GM21619 (cell line): ENCODE measurements around the gene ADSS2.
"Not testable (repeated sequence)": the region's sequence is repeated elsewhere in the genome, so short reads cannot be mapped to it uniquely, and the experiment has no call there.

Experiments used
- ATAC-seq: cut with Tn5 transposase; IDR thresholded peaks from one replicate; pipeline ENCODE4 v1.9.1; 2021; ENCODE audit not compliant: unreplicated experiment

Gene ADSS2

DNA sequence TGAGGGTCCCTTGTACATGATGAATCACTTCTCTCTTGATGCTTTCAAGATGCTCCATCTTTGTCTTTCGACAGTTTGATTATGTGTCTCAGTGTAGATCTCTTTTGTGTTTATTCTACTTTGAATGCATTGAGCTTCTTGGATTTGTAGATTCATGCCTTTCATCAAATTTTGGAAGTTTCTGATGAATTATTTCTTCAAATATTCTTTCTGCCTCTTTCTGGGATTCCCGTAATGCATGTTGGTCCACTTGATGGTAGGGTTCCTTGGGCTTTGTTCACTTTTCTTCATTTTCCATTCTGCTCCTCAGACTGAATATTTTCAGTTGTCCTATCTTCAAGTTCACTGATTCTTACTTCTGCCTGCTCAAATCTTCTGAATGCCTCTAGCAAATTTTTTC lies 50.7 kb downstream of the ADSS2 start:
- ATAC-seq, result no peak

DNA sequence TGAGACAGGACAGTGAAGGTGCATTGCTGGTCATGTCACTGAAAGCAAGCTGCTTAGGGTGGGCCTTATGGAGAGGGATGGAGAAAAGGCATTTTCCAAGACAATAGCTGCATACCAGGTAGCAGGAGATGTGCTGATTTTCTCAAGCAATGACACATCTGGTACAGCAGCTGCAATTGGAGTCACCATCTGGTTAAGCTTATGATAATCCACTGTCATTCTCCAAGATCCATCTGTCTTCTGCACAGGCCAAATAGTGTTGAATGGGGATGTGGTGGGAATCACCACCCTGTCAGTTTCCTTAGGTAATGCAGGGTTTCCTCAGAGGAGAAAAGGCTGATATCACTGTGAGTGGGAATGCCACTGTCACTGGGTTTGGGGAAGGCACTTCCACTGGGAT lies 54.6 kb downstream of the ADSS2 start:
- no peak for ATAC-seq

DNA sequence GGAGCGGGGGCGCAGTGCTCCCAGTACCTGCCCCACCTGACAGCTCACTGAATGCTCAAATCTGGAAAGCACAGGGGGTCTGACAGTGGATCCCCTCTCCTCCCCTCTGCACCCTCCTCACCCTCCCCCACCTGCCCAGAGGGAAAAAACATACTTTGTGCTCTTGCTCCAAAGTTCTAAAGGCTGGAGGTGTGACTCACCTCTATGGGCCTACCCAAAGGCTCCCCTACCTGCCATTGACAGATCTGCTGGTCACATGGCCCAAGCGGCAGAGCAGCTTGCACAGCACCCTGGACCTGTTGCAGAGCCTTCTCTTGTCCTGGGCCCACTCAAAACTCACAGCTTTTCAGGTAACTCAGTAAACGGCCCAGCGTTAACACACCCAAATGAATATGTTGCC lies 55.7 kb downstream of the ADSS2 start:
- ATAC-seq, result no peak

DNA sequence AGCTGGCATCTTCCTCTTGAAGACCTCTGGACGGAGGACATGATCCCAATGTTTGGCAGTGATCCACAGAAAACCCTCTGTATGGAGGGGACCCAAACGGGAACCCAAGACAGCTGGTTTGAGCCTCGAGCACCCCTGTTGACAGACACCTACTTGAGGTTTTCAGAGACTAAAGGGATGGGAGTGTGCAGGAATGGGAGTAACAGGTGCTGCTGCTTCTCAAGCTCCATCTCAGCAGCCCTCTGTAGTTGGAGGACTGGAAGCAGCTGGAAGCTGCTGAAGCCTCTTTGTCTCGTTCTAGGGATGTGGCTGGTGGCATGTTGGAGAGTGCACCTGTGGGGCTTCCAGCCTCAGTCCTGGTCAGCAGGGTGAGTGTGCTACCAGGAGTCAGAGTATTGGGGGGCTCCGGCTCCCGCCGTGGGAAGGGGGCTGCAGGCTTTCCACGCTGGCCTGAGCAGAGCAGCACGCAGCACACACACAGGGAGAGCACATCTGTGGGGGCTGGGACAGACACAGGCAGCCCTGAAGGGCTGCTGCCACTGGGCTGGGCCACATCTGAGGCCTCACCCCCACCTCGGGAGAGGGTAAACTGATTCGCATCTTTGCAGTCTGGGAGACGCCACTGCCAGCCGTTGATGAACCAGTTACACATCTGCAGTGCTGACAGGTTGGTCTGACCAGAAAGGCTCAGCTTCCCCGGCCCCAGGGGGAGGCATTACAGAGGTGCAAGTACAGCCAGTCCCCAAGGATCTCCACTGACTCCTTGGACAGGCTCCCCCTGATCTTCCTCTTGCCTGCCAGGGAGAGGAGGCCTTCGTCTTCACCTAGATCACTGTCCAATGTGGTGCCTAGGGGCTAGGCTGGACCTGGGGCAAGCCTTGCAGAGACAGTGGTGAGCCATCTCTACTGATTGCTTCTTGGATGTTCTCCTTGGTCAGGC lies 56.6 kb downstream of the ADSS2 start:
- ATAC-seq, result no peak

DNA sequence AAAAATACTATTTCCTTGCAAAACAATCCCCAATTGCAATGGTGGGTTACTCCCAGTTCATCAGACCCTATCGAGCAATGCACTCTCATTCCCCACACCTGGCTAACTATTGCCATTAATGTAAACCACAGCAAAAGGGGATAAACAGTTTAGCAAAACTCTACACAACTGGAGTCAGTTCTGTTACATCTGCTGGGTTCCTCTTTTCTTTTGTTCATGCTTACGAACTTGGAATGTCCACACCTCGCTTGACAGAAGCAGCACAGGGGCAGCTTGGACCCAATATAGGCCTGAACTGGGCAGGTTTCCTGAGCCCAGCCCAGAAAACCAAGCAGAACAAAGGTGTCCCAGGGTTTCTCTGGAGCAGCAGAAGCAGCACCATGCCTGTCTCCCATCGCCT lies 57.4 kb downstream of the ADSS2 start:
- no peak for ATAC-seq

DNA sequence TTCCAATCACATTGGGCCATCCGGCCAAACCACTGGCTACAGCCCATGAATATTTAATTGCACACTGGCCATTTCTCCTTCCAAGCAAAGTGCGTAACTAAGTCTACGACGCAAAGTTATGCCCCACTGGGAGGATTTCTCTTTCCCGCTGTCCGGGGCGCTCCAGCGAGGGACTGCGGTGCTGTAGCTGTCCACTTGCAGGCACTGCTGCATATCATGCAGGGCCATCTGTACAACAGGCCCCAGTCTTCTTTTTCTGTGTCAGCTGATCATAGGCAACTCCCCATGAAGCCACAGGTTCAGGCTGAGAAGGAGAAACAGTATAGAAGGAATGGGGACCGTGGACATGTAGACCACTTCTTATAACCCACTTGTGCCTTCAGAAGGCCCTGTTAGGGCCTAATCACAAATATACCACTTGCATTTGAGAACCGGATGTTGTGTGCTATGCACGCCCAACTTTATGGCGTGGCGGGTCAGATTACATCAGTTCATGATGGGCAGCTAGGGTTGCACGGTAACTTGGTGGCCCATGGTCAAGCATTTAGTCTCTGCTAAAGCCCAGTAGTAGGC lies 58.0 kb downstream of the ADSS2 start:
- no peak for ATAC-seq

DNA sequence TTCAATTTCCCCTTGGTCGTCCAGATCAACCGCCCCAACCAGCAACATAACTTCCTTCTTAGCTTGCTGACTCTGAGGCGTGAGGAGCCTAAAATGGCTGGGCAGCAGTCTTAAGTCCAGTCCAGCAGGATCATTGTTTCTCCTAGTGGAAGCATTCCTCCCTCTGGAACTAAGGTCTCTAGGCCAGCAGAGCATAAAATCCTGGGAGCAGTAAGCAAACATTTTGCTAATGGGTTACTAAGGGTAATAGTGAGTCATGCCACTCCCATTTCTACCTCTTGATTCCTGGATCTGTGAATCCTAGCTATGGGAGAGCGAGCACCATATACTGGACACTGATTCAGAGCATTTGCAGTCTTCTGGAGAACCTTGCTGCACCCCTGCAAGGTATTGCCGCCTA lies 59.9 kb downstream of the ADSS2 start:
- ATAC-seq, result no peak

DNA sequence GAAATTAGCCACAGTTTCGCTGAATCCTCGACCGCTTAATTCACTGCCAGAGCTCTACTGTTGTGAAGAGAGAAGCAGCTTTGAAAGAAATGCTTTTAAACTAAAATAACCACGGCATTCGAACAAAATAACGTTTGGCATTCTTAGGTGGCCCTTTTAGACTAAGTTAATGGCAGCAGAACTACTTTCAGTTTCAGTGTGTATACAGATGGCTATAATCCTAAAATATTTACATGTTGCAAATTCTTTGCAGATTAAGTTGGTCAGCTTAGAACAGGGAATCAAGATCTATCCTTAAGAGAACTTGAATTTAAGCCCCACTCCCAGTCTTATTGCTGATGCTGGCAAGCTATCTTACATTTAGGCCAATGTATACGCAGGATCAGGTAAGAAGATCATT lies 62.7 kb downstream of the ADSS2 start:
- no peak for ATAC-seq

DNA sequence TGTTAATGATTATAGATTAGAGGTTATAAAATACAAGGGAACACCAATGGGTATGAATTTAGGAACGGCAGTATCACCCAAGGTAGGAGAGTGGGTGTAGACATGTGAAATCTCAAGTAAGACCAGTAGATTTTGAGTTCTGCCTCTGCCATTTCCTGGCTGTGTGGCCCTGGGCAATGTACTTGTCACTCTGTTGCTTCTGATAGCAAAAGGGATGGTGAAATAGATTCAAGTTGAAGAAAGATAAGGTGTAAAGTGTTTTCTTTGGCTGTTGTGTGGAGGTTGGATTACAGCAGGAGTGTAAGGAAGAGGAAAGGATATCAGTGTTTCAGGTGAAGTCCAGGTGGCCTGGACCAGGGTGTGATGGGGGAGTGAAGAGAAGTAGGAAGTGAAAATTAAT lies 64.3 kb downstream of the ADSS2 start:
- no peak for ATAC-seq

DNA sequence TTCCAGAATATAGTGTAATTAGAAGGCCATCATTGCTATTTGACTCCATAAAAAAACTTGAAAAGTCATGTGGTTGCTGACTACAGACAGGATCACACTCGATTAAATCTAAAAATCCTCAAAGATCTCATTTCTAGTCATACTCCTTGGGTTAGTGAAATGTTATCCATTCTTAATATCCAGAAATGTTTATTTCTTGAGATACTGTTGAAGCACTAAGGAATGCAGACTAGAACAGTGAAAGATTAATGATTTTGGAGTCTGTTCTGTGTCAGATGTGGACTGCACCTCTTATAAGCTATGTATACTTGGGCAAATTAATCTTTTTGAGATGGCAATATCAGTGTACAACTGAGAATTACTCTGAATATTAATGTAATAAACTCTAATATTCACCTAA lies 65.1 kb downstream of the ADSS2 start:
- ATAC-seq, result no peak

DNA sequence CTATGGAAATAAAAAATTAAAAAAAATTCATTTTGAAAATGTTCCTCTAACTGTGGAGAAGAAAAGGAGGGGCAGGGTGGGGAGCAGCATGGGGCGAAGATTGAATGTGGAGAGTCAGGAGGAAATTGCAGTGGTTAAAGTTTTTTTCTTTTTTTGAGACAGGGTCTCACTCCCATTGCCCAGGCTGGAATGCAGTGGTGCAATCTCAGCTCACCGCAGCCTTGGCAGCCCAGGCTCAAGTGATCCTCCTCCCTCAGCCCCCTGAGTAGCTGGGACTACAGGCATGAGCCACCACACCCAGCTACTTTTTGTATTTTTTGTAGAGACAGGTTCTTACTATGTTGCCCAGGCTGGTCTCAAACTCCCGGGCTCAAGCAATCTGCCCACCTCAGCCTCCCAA lies 67.6 kb downstream of the ADSS2 start:
- no peak for ATAC-seq

DNA sequence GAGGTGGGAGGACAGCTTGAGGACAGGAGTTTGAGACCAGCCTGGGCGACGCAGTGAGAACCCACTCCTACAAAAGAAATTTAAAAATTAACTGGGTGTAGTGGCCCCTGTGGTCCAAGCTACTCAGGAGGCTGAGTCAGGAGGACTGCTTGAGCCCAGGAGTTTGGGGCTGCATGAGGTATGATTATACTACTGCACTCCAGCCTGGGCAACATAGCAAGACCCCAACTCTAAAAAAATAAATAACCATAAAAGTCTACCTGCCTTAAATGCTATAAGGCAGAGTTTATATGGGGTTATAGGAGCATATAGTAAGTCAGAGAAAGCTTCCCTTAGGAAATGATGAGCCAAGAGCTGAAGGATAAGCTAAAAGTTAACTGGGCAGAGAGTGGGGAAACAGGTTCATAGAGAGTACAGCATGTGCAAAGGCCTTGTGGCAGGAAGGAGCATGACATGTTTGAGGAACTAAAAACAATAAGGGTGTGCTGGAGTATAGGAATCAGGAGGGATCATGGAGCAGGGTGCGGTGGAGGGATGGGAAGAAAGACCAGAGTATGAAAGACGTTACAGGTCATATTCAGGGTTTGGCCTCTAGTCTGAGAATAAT lies 68.3 kb downstream of the ADSS2 start:
- ATAC-seq, result no peak

DNA sequence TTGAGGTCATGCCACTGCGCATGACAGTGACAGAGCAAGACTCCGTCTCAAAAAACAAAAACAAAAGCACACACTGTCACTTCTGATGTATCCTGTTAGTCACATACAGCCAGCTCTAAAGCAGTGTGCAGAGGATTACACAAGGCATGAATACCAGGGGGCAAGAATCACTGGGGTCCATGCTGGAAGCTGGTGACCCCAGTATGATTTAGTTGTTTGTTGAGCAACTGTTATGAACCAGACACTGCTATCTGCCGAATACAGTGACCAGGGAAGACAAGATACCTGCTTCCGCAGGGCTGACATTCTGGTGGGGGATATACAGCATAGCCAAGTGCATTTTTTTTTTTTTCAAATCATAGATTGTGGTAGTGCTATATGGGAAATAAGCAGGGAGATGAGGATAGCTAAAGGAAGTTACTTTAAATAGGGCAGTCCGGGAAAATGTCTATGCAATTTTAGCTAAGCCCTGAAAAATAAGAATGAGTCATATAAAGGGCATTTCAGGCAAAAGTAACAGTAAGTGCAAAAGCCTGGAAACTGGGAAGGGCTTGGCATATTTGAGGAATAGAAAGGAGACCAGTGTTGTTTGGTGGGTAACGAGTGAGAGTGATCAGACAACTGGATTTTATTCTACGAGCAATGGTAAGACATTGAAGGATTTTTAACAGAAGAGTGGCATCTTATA lies 69.7 kb downstream of the ADSS2 start:
- no peak for ATAC-seq

DNA sequence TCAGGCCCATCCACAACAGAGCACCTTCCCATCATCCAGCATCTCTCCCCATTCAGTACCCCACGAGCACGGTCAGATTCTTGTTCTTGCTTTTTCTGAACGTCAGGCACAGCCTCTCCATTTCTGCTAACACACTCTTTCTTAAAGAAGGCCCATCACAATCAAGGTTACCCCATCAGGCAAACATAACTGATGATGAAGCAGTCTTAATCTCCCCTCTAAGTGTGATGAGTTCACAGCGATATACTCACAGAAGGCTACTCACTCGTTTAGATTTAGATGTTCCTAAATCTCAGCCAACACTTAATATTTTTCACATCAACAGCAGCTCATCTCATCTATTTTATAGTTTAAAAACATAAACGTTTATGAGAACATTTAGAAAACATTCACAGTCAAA lies 75.6 kb downstream of the ADSS2 start:
- no peak for ATAC-seq

DNA sequence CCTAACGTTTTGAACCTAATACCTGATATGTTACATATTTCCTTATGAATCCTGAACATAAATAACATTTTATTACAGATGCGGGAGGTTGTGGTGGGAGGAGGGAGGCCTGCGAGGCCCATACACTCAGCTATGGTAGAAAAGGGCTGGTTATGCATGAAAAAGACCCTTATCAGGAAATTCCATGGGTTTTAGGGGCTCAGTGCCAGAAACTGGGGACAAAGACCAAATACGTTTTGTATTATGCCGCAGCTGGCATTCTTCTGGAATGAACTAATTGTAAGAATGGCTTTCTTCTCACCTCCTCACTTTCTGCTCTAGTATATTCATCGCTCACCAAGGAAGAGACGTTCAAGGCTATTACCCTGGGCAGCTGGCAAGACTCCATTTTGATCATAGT lies 76.7 kb downstream of the ADSS2 start:
- no peak for ATAC-seq

DNA sequence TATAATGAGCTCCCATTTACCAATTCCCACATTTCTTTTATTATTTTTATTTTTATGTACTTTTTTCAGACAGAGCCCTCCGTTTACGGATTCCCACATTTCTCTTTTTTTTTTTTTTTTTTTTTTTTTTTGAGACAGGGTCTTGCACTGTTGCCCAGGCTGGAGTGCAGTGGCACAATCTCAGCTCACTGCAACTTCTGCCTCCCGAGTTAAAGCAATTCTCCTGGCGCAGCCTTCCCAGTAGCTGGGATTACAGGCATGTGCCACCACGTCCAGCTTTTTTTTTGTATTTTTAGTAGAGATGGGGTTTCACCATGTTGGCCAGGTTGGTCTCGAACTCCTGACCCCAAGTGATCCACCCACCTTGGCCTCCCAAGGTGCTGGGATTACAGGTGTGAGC lies 77.2 kb downstream of the ADSS2 start:
- not testable (repeated sequence) for ATAC-seq

DNA sequence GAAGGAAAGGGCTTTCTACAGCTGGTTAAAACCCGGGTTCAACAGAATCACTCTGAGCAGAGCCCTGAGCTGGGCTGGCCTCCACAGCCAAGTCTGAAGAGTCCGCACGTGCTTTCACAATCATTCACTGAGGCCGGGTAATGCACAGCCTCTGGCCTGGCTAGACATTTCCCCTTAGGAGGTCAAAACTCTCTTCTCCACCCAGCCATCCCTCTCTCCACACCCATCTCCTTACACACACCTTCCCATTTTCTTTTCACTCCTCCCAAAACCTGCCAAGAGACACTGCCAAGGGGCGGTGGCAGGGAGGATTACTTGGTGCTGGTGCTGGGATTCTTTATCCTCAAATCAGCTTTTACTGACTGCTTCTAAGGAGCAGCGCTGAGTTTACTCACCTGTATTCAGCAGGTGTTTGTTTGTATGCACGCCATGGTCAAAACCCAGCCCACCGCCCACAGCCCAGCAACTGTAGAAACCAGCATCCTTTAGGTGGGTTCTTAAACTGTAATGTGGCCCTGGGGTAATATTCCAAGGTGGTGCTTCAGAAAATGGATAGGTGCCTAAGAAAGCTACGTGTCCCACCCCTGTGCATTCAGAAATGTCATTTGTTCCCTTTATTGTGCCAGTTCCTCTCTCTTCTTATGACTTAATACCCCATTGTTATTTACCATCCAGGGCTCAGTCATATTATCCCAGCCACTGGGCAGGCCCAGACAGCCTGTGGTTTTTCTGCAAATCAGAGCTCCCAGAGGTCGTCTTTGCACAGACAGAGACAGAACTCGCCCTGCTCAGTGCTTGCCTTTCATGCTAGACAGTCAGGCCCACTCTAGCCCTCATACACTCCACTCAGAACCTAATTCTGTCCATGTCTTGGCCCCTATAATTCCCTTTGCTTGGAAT lies 80.2 kb downstream of the ADSS2 start:
- no peak for ATAC-seq

DNA sequence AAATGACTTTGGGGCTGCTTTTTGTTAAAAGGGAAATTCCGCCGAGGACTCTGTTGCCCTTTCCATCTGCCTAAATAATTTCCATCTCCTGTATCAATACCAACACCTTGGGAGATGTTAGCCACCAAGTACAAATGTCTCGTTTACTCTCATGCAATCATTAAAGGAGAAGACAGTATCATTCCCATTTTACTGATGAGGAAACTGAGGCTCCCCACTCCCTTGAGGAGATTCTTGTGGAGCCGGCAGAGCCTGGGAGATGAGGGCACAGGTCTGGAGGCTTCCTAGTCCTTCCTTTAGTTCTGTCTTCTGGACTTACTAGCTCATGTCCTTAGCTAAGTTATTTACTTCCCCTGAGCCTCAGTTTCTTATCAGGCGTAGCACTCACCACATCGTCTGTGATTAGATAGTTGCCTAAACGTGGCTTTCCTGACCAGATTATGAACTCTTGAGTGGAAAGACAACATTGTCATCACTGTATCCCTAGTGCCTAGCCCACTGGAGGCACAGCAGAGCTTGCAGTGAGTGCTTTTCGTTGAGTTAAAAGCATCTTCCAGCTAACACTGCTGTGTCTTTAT lies 81.6 kb downstream of the ADSS2 start:
- no peak for ATAC-seq

DNA sequence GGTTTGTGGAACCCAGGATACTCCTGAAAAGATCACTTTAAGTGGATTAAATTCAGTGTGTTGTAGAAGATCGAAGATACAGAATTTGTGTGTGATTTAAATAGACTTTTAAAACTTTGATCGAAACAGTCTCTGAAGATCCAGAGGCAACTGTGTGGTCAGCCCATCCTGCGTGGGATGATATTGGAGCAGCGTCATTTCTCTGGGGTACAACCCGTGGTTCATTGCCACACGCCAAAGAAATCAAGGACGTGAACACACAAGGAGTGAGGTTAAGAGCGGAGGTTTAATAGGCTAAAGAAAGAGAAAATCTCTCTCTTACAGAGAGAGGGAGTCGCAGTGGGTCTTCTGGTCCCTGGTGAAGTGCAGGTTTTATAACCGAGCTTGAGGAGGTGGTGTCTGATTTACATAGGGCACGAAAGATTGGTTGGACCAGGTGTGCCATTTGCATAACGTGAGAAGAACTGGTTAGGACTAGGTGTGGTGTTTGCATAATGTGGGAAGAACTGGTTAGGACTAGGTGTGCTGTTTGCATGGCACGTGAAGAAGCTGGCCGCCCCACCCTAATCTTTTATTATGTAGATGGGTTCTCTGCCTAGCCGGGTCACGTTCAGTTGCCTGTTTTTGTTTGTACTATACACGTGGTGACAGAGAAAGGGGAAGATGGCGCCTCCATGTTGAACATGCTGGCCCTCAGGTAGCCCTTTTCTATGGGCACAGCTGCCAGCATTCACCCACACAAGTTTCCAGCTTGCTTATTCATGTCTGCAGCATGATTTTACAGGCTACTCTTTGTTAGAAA lies 82.3 kb downstream of the ADSS2 start:
- ATAC-seq, result no peak

DNA sequence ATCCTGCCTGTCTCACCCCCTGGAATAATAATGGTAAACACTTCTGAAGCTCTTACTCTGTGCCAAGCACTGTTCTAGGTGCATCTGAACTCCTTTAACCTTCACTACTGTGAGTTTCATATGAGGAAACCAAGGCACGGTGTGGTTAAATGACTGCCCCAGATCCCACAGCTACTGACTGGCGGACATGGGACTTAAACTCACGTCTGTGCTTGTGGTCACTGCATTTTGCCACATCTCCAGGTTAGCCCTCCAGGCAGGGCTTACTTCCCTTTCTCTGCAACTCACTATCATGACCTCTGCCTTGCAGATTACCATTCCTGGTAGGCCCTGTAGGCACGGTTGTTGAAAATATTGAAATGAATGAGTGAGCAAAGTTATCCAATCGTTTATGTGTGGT lies 83.4 kb downstream of the ADSS2 start:
- no peak for ATAC-seq
